ENCODE measurements around the gene PMEPA1.

The PMEPA1 gene

GRCh38 chr20:57704245-57704644, 5.6 kb downstream of the PMEPA1 start:
- peaks cover 46% of the 10 kb centered on the region for H3K27me3 Mint-ChIP-seq (ENCODE audit: low read depth, poor library complexity)
- H3K27ac Mint-ChIP-seq, result no peak overlapping the region
- TF ChIP-seq, protein P1, sequence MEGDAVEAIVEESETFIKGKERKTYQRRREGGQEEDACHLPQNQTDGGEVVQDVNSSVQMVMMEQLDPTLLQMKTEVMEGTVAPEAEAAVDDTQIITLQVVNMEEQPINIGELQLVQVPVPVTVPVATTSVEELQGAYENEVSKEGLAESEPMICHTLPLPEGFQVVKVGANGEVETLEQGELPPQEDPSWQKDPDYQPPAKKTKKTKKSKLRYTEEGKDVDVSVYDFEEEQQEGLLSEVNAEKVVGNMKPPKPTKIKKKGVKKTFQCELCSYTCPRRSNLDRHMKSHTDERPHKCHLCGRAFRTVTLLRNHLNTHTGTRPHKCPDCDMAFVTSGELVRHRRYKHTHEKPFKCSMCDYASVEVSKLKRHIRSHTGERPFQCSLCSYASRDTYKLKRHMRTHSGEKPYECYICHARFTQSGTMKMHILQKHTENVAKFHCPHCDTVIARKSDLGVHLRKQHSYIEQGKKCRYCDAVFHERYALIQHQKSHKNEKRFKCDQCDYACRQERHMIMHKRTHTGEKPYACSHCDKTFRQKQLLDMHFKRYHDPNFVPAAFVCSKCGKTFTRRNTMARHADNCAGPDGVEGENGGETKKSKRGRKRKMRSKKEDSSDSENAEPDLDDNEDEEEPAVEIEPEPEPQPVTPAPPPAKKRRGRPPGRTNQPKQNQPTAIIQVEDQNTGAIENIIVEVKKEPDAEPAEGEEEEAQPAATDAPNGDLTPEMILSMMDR (IDR thresholded peaks at IDR 0.05), result no peak
- no peaks in the 10 kb centered on the region for H3K36me3 Mint-ChIP-seq (ENCODE audit: low read depth)
- no peak for DNase-seq
- no peak overlapping the region for H3K4me3 Mint-ChIP-seq
- H3K9me3 Mint-ChIP-seq, result no peaks in the 10 kb centered on the region
- peaks cover 55% of the 10 kb centered on the region for H3K4me1 Mint-ChIP-seq

DNA sequence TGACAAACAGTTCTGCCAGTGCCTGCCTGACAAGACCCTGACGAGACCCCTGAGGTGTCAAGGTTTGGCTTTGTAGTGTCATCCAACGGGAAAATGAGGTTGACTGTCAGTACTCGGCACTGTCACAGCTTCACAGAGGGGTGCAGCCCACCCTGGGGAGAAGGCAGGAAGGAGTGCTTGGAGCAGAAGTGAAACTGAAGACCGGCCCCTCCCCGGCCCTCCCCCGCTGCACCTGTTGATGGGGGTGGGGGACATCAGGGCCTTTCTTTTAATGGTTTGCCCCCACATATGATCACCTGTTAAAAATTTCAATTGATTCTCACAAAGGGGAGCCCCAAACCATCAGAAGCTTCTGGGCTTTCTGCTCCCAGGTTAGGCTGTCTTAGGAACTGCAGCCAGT, 6.8 kb downstream of the PMEPA1 start:
- no peak for DNase-seq
- H3K27me3 Mint-ChIP-seq (ENCODE audit: low read depth, poor library complexity), result peaks cover 40% of the 10 kb centered on the region
- TF ChIP-seq, protein P1 (IDR thresholded peaks at IDR 0.05), result no peak
- peaks cover 50% of the 10 kb centered on the region for H3K4me1 Mint-ChIP-seq
- no peaks in the 10 kb centered on the region for H3K9me3 Mint-ChIP-seq
- no peaks in the 10 kb centered on the region for H3K36me3 Mint-ChIP-seq (ENCODE audit: low read depth)
- no peak overlapping the region for H3K27ac Mint-ChIP-seq
- H3K4me3 Mint-ChIP-seq, result no peak overlapping the region

DNA sequence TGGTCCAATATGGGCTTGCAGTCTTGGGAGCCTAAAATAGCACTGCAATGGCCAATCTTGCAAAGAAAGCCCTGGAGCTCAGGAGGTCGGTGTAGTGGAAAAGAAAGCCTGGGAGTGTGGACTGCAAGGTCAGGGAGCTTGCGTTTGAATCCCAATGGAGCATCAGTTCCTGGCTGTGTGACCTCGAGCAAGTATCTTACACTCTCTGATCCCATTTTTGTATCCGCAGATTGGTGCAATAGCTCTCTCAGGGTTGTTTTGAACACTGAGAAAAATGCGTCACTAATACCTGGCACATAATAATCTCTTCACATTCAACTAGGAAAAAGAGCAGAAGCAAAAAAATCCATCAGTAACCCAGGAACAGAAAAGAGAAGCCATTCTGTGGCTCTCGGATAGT, 7.3 kb downstream of the PMEPA1 start:
- Mint-ChIP-seq H3K4me1 (peaks cover 50% of the 10 kb centered on the region), H3K27me3 (ENCODE audit: low read depth, poor library complexity) (peaks cover 35% of the 10 kb centered on the region), H3K27ac (no peak overlapping the region), H3K36me3 (ENCODE audit: low read depth) (no peaks in the 10 kb centered on the region), H3K9me3 (no peaks in the 10 kb centered on the region), H3K4me3 (no peak overlapping the region)
- no peak for DNase-seq
- TF ChIP-seq, protein P1 (IDR thresholded peaks at IDR 0.05), result no peak

DNA sequence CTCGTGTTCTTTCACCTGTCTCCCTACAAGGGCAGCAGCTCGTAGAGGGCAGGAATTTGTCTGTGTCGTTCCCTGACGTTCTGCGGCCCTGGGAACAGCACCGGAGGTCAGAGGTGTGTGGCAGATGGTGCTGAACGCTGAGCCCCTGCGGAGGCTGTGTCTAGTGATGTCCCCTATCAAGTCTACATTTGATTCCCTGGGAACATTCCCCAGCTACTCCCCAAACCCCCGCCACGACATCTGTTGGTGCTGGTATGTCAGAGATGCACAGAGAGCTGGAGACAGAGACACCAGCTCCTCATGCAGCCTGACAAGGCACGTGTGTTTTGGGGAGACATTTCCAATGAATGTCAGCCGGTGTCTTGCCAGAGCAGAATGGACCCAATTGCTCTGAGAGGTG, 7.7 kb downstream of the PMEPA1 start:
- TF ChIP-seq, protein P1 (IDR thresholded peaks at IDR 0.05), result no peak
- peaks cover 31% of the 10 kb centered on the region for H3K27me3 Mint-ChIP-seq (ENCODE audit: low read depth, poor library complexity)
- no peak overlapping the region for H3K4me3 Mint-ChIP-seq
- no peaks in the 10 kb centered on the region for H3K9me3 Mint-ChIP-seq
- H3K36me3 Mint-ChIP-seq (ENCODE audit: low read depth), result no peaks in the 10 kb centered on the region
- peaks cover 50% of the 10 kb centered on the region for H3K4me1 Mint-ChIP-seq
- no peak for DNase-seq
- H3K27ac Mint-ChIP-seq, result no peak overlapping the region

DNA sequence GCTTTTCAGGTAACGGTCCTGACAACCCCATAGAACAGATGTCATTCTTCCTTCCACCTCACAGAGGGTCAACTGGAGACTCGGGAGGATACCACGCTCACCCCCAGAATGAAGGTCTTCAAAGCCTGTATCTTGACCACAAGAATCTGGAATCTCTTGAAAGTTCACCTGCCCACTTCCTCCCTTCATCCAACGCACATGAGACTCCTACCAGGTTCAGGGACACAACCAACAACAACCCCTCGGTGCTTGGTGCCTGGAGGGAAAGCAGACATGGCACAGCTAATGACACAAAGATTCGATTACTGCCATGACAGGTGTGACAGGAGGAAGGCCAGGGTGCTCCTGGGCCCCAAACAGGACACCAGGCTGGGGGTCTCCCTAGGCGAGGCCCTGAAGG, 8.2 kb downstream of the PMEPA1 start:
- Mint-ChIP-seq H3K27me3 (ENCODE audit: low read depth, poor library complexity) (peaks cover 30% of the 10 kb centered on the region), H3K27ac (no peak overlapping the region), H3K9me3 (no peaks in the 10 kb centered on the region), H3K4me3 (no peak overlapping the region), H3K4me1 (peaks cover 50% of the 10 kb centered on the region), H3K36me3 (ENCODE audit: low read depth) (no peaks in the 10 kb centered on the region)
- TF ChIP-seq, protein P1 (IDR thresholded peaks at IDR 0.05), result no peak
- no peak for DNase-seq

GRCh38 chr20:57701090-57701489, 8.7 kb downstream of the PMEPA1 start:
- peaks cover 27% of the 10 kb centered on the region for H3K27me3 Mint-ChIP-seq (ENCODE audit: low read depth, poor library complexity)
- no peaks in the 10 kb centered on the region for H3K36me3 Mint-ChIP-seq (ENCODE audit: low read depth)
- DNase-seq, result no peak
- no peaks in the 10 kb centered on the region for H3K9me3 Mint-ChIP-seq
- H3K27ac Mint-ChIP-seq, result no peak overlapping the region
- H3K4me1 Mint-ChIP-seq, result peaks cover 46% of the 10 kb centered on the region
- no peak overlapping the region for H3K4me3 Mint-ChIP-seq
- TF ChIP-seq, protein P1 (IDR thresholded peaks at IDR 0.05), result no peak
